B cell (primary cell): ENCODE data around the gene SPEN. TPM values are rescaled to one million over a fixed set of nuclear protein-coding genes. Genes with fewer than 3 reads are reported as not detected.
A peak's percentile ranks its signal among the peaks of the same experiment; 100 is the strongest.

ENCODE experiments used
- ATAC-seq: fragments of 200-7000 bp; cut with Tn5 transposase; one replicate; pipeline ENCODE4 v1.10.0; 2021; ENCODE audit warnings: low read depth, mild to moderate bottlenecking, moderate number of reproducible peaks, moderate library complexity
- CTCF ChIA-PET: fragments of 350-600 bp; sonication (Branson Sonifier 250); formaldehyde crosslinking; loops from one replicate; lab custom pipeline; 2021; ENCODE audit warnings: antibody characterized with exemption, inconsistent platforms; lab: Charles Lee
- POLR2A ChIA-PET: fragments of 350-600 bp; sonication (Branson Sonifier 250); formaldehyde crosslinking; loops from one replicate; lab custom pipeline; 2021; ENCODE audit warnings: antibody characterized with exemption; lab: Charles Lee
- DNase-seq: peaks from one replicate; pipeline ENCODE4 v3.0.0; 2013
- H2AFZ ChIP-seq: 2 replicates; pipeline ENCODE4 v1.6.1; 2012; ENCODE audit warnings: mild to moderate bottlenecking, low read depth, low read length; ENCODE audit not compliant: insufficient read depth, poor library complexity, severe bottlenecking
- H3K27ac ChIP-seq, 2 donors: 1 replicate in 1 of 2; 2 replicates in 1 of 2; pipeline ENCODE4 v1.5.1; 2012 to 2013; ENCODE audit warnings: low read length in 2 of 2, mild to moderate bottlenecking in 2 of 2, moderate library complexity in 1 of 2
- H3K27me3 ChIP-seq, 4 experiments: fragments of 200-600 bp in 1 of 4; sonication (generic) in 1 of 4; replicated peaks in 1 of 4; 1 replicate in 2 of 4; 2 replicates in 2 of 4; pipeline versions ENCODE4 v1.6.1 to v1.7.0; 2013 to 2016; ENCODE audit warnings: low read length in 3 of 4, mild to moderate bottlenecking in 2 of 4, mixed read lengths in 1 of 4, moderate library complexity in 1 of 4; ENCODE audit not compliant: insufficient read depth in 4 of 4, control insufficient read depth in 3 of 4; ENCODE audit errors: control extremely low read depth in 1 of 4
- H3K36me3 ChIP-seq, 2 experiments: replicated peaks in 1 of 2; 1 replicate in 1 of 2; 2 replicates in 1 of 2; pipeline versions ENCODE4 v1.6.1 to v1.7.1; 2013; ENCODE audit warnings: low read length in 1 of 2; ENCODE audit not compliant: insufficient read depth in 2 of 2, control insufficient read depth in 1 of 2; ENCODE audit errors: control extremely low read depth in 1 of 2, extremely low read depth in 1 of 2
- H3K4me1 ChIP-seq, 2 donors: fragments of 200-600 bp in 1 of 2; sonication (generic) in 1 of 2; 1 replicate in 1 of 2; 2 replicates in 1 of 2; pipeline versions ENCODE4 v1.5.1 to v1.6.1; 2013 to 2017; ENCODE audit warnings: low read length in 2 of 2; ENCODE audit not compliant: control insufficient read depth in 2 of 2, insufficient read depth in 2 of 2
- H3K4me2 ChIP-seq: replicated peaks from 2 replicates; pipeline ENCODE3; 2012; ENCODE audit warnings: mild to moderate bottlenecking, low read depth, low read length; ENCODE audit not compliant: poor library complexity, severe bottlenecking
- H3K4me3 ChIP-seq, 5 experiments: fragments of 200-600 bp in 1 of 5; sonication (generic) in 1 of 5; 1 replicate in 3 of 5; 2 replicates in 2 of 5; pipeline versions ENCODE4 v1.5.1 to v1.7.0; 2011 to 2016; ENCODE audit warnings: low read length in 4 of 5, mild to moderate bottlenecking in 4 of 5, low read depth in 2 of 5, control low read depth in 1 of 5, moderate library complexity in 1 of 5; ENCODE audit not compliant: insufficient read depth in 1 of 5; ENCODE audit errors: control extremely low read depth in 1 of 5, extremely low read depth in 1 of 5
- H3K79me2 ChIP-seq: fragments of 200-600 bp; sonication (generic); one replicate; pipeline ENCODE4 v1.6.0; 2016; ENCODE audit warnings: low read length; ENCODE audit not compliant: control insufficient read depth, insufficient read depth
- H3K9ac ChIP-seq: fragments of 200-600 bp; sonication (generic); 2 replicates; pipeline ENCODE4 v1.6.1; 2017; ENCODE audit warnings: mild to moderate bottlenecking, low read length, moderate library complexity
- H3K9me3 ChIP-seq, 3 donors: one replicate each; pipeline versions ENCODE4 v1.6.1 to v1.7.1; 2013; ENCODE audit warnings: low read length in 2 of 3; ENCODE audit not compliant: control insufficient read depth in 2 of 3, insufficient read depth in 1 of 3; ENCODE audit errors: control extremely low read depth in 1 of 3
- H4K20me1 ChIP-seq: 2 replicates; pipeline ENCODE4 v1.6.0; 2012; ENCODE audit warnings: mild to moderate bottlenecking, low read length; ENCODE audit not compliant: insufficient read depth, control insufficient read depth, poor library complexity, severe bottlenecking
- H3K27ac Mint-ChIP-seq: one replicate; pipeline ENCODE4 v1.8.0; 2021; ENCODE audit warnings: mixed read lengths
- H3K27me3 Mint-ChIP-seq: one replicate; pipeline ENCODE4 v1.8.0; 2021; ENCODE audit warnings: mixed read lengths
- H3K4me1 Mint-ChIP-seq: one replicate; pipeline ENCODE4 v1.8.0; 2021; ENCODE audit warnings: mixed read lengths
- H3K4me3 Mint-ChIP-seq: one replicate; pipeline ENCODE4 v1.8.0; 2021; ENCODE audit warnings: mixed read lengths
- H3K9me3 Mint-ChIP-seq: one replicate; pipeline ENCODE4 v1.8.0; 2022; ENCODE audit warnings: mixed read lengths; ENCODE audit not compliant: insufficient read depth
- EZH2 ChIP-seq: IDR thresholded peaks from 2 replicates; pipeline ENCODE4 v1.6.1; 2012; ENCODE audit warnings: borderline replicate concordance, low read depth, mild to moderate bottlenecking, moderate library complexity, low read length; ENCODE audit not compliant: insufficient read depth, poor library complexity, severe bottlenecking
- WGBS: methylation state at CpG from one replicate; pipeline ENCODE4 v1.1.5; 2013; ENCODE audit warnings: missing lambda C conversion rate; ENCODE audit not compliant: insufficient coverage; 5-methylcytosine and 5-hydroxymethylcytosine counted together
- intact Hi-C: fragments of 100-400 bp; cut with micrococcal nuclease; formaldehyde crosslinking; loops from one replicate; pipeline ENCODE4 v1.10.0; 2022
- polyA plus RNA-seq: library from polyadenylated mRNA; depleted of rRNA; stranded (reverse); fragments of >200 nt; gene quantifications from 2 replicates; pipeline ENCODE4 v1.2.3, GENCODE V29; 2012
- total RNA-seq, 2 donors: library from RNA; stranded (reverse); fragments of 120-200 nt in 1 of 2; gene quantifications; 1 replicate in 1 of 2; 2 replicates in 1 of 2; pipeline versions ENCODE4 v1.2.3 to v1.2.4, GENCODE V29; 2013 to 2022
- TF ChIP-seq, protein P1 (sequence below): fragments of 200-600 bp; IDR thresholded peaks from one replicate; pipeline ENCODE4 v1.8.0; 2022; ENCODE audit warnings: antibody characterized with exemption, mild to moderate bottlenecking

SPEN gene
- total and polyA plus RNA-seq, 2 donors (not counting 1 experiment from before 2014, with no cell fraction given), result 29.1 to 126 TPM

DNA sequence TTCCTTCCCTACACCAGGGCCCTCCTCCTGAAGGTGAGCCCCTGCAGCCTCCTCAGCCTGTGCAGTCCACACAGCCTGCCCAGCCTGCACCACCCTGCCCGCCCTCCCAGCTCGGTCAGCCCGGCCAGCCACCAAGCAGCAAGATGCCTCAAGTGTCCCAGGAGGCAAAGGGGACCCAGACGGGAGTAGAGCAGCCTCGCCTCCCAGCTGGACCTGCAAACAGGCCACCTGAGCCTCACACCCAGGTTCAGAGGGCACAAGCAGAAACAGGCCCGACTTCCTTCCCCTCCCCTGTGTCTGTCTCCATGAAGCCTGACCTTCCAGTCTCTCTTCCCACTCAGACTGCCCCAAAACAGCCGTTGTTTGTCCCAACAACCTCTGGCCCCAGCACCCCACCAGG is 89.6 kb downstream of the SPEN start:
- H2AFZ ChIP-seq, result no peak overlapping the region
- intact Hi-C loops, result no loop called here
- Mint-ChIP-seq H3K4me1 (peaks cover 5% of the 10 kb centered on the region), H3K27me3 (no peaks in the 10 kb centered on the region), H3K27ac (peak overlapping the region; percentile 75), H3K4me3 (no peak overlapping the region), H3K9me3 (no peaks in the 10 kb centered on the region)
- CTCF ChIA-PET, result interaction anchor here (0.7 to 2.1 kb wide), 9 partner anchors 12 to 134 kb away, joined by 3 to 4 read pairs (median 3); no protein-coding TSS in a partner anchor
- H3K79me2 ChIP-seq, result peaks cover 8% of the 10 kb centered on the region
- no peaks in the 10 kb centered on the region for H3K9me3 ChIP-seq
- H3K9ac ChIP-seq, result no peak overlapping the region
- H3K4me3 ChIP-seq, result no peak overlapping the region
- peaks cover 8% of the 10 kb centered on the region for H4K20me1 ChIP-seq
- H3K27me3 ChIP-seq, result no peaks in the 10 kb centered on the region
- no peak overlapping the region for H3K4me2 ChIP-seq
- ATAC-seq (no peak), DNase-seq (peak; percentile 11)
- H3K4me1 ChIP-seq, result no peaks in the 10 kb centered on the region
- peak overlapping the region in 1 of 2 donors; percentile 54 for H3K27ac ChIP-seq
- WGBS, result 85% methylated on average over 7 of the region's 7 CpGs
- TF ChIP-seq, protein P1, sequence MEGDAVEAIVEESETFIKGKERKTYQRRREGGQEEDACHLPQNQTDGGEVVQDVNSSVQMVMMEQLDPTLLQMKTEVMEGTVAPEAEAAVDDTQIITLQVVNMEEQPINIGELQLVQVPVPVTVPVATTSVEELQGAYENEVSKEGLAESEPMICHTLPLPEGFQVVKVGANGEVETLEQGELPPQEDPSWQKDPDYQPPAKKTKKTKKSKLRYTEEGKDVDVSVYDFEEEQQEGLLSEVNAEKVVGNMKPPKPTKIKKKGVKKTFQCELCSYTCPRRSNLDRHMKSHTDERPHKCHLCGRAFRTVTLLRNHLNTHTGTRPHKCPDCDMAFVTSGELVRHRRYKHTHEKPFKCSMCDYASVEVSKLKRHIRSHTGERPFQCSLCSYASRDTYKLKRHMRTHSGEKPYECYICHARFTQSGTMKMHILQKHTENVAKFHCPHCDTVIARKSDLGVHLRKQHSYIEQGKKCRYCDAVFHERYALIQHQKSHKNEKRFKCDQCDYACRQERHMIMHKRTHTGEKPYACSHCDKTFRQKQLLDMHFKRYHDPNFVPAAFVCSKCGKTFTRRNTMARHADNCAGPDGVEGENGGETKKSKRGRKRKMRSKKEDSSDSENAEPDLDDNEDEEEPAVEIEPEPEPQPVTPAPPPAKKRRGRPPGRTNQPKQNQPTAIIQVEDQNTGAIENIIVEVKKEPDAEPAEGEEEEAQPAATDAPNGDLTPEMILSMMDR, result no peak
- TF ChIP-seq EZH2, result no peak
- peaks cover 0 to 93% of the 10 kb centered on the region in 2 experiments for H3K36me3 ChIP-seq
- POLR2A ChIA-PET, result no interaction called here

DNA sequence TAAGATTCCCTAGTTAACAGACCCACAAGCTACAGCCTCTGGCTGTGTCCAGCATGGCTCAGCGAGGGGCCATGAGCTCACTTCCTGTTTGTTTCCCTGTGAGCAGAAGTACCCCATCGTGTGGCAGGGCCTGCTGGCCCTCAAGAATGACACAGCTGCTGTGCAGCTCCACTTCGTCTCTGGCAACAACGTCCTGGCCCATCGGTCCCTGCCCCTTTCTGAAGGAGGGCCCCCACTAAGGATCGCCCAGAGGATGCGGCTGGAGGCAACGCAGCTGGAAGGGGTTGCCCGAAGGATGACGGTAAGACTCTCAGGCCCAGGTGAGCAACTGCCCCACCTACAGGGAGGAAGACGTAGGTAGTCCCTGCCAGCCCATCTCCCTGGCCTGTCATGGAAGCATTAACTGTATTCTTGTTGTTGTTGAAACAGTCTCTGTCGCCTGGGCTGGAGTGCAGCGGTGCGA is 90.2 kb downstream of the SPEN start:
- POLR2A ChIA-PET, result interaction anchor here (0.6 kb wide), 1 partner anchor 48 kb away, joined by 4 read pairs; no protein-coding TSS in a partner anchor
- H3K4me1 ChIP-seq, result no peaks in the 10 kb centered on the region
- H3K9me3 ChIP-seq, result no peaks in the 10 kb centered on the region
- peaks cover 7% of the 10 kb centered on the region for H3K79me2 ChIP-seq
- peaks cover 5% of the 10 kb centered on the region for H3K4me1 Mint-ChIP-seq
- peak overlapping the region in 1 of 2 donors; percentile 54 for H3K27ac ChIP-seq
- no peak for ATAC-seq
- no peaks in the 10 kb centered on the region for H3K27me3 ChIP-seq
- H3K4me3 Mint-ChIP-seq, result no peak overlapping the region
- intact Hi-C loops, result no loop called here
- TF ChIP-seq, protein P1, result no peak
- TF ChIP-seq EZH2, result no peak
- no peak overlapping the region for H3K4me3 ChIP-seq
- peak; percentile 34 for DNase-seq
- peaks cover 0 to 93% of the 10 kb centered on the region in 2 experiments for H3K36me3 ChIP-seq
- no peak overlapping the region for H2AFZ ChIP-seq
- H3K27ac Mint-ChIP-seq, result peak overlapping the region; percentile 75
- H3K4me2 ChIP-seq, result no peak overlapping the region
- CTCF ChIA-PET, result interaction anchor here (0.7 to 2.1 kb wide), 6 partner anchors 11 to 134 kb away, joined by 3 to 4 read pairs (median 4); no protein-coding TSS in a partner anchor
- WGBS, result 81% methylated on average over 14 of the region's 14 CpGs
- no peak overlapping the region for H3K9ac ChIP-seq
- H4K20me1 ChIP-seq, result peaks cover 8% of the 10 kb centered on the region
- no peaks in the 10 kb centered on the region for H3K27me3 Mint-ChIP-seq
- no peaks in the 10 kb centered on the region for H3K9me3 Mint-ChIP-seq
